Testis (tissue), 3 donors: ENCODE results near the gene PHYKPL. TPM values are rescaled to one million over a fixed set of nuclear protein-coding genes. Genes with fewer than 3 reads are reported as not detected.
"Not testable (repeated sequence)": the region's sequence is repeated elsewhere in the genome, so short reads cannot be mapped to it uniquely, and the experiment has no call there.

Experiments used
- DNase-seq: peaks from one replicate; pipeline ENCODE4 v3.0.0-alpha.2; 2019
- H3K27ac ChIP-seq, 2 donors: fragments of 200-600 bp; sonication (generic); one replicate each; pipeline ENCODE4 v1.5.1; 2019
- H3K27me3 ChIP-seq: fragments of 200-600 bp; sonication (generic); one replicate; pipeline ENCODE4 v1.5.1; 2019
- H3K36me3 ChIP-seq: fragments of 200-600 bp; sonication (generic); one replicate; pipeline ENCODE4 v1.5.1; 2017; ENCODE audit warnings: low read depth; ENCODE audit errors: missing control alignments
- H3K4me1 ChIP-seq: fragments of 200-600 bp; sonication (generic); one replicate; pipeline ENCODE4 v1.5.1; 2019
- H3K4me3 ChIP-seq, 2 donors: fragments of 200-600 bp; sonication (generic); one replicate each; pipeline ENCODE4 v1.5.1; 2017 to 2019
- H3K9me3 ChIP-seq: fragments of 200-600 bp; sonication (generic); one replicate; pipeline ENCODE4 v1.5.1; 2017
- POLR2A ChIP-seq: fragments of 450-650 bp; IDR thresholded peaks from one replicate; pipeline ENCODE4 v1.6.1; 2017; ENCODE audit warnings: antibody characterized with exemption, mild to moderate bottlenecking, moderate library complexity
- WGBS, 2 donors: methylation state at CpG; one replicate each; pipeline ENCODE4 v1.1.5; 2018; 5-methylcytosine and 5-hydroxymethylcytosine counted together
- intact Hi-C: fragments of 100-400 bp; cut with DNase I; formaldehyde crosslinking; loops from one replicate; pipeline ENCODE4 v1.15.1; 2023; ENCODE audit warnings: low total_unique reads
- polyA plus RNA-seq: library from polyadenylated mRNA; stranded (reverse); fragments of 350-450 nt; fragmentation: Illumina TruSeq; extraction: RNeasy Lipid Tissue Mini Kit (QIAGEN cat#74804); gene quantifications from one replicate; pipeline ENCODE4 v1.2.3, GENCODE V29; 2014; ENCODE audit warnings: low read depth, low replicate concordance; ENCODE audit not compliant: insufficient read depth
- total RNA-seq, 2 donors: library from RNA; depleted of rRNA; stranded (reverse); fragments of >200 nt; gene quantifications; one replicate each; pipeline ENCODE4 v1.2.3, GENCODE V29; 2016
- TF ChIP-seq, protein P1 (sequence below), 3 experiments: fragments of 450-650 bp in 2 of 3; fragments of 200-600 bp in 1 of 3; sonication (generic) in 1 of 3; IDR thresholded peaks; one replicate each; pipeline ENCODE4 v1.5.1; 2016 to 2019; ENCODE audit warnings: antibody characterized with exemption in 3 of 3, mild to moderate bottlenecking in 2 of 3, moderate library complexity in 1 of 3

Gene PHYKPL
- total and polyA plus RNA-seq, 3 donors from 2014 or later = 81.7 to 122 (median 121) TPM

DNA sequence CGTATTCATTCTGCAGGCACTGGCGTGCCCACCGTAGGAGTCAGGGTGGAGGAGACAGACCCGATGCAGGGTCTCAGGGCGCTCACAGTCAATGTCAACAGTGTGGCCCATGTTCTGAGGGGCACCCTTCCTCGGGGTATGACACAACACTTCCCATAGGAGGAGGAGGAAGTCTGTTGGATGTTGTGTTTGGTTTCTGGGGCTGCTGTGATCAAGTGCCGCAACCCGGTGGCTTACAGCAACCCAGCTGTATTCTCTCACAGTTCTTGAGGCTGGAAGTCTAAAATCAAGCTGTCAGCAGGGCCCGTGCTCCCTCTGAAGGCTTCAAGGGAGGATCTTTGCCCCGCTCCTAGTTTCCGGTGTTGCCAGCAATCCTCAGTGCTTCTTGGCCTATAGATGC is 33.9 kb downstream of the PHYKPL start:
- Histone ChIP-seq H3K4me3 (no peak overlapping the region), H3K27me3 (no peaks in the 10 kb centered on the region), H3K4me1 (no peaks in the 10 kb centered on the region), H3K36me3 (no peaks in the 10 kb centered on the region), H3K27ac (no peak overlapping the region), H3K9me3 (no peaks in the 10 kb centered on the region)
- DNase-seq = no peak
- TF ChIP-seq, protein P1, sequence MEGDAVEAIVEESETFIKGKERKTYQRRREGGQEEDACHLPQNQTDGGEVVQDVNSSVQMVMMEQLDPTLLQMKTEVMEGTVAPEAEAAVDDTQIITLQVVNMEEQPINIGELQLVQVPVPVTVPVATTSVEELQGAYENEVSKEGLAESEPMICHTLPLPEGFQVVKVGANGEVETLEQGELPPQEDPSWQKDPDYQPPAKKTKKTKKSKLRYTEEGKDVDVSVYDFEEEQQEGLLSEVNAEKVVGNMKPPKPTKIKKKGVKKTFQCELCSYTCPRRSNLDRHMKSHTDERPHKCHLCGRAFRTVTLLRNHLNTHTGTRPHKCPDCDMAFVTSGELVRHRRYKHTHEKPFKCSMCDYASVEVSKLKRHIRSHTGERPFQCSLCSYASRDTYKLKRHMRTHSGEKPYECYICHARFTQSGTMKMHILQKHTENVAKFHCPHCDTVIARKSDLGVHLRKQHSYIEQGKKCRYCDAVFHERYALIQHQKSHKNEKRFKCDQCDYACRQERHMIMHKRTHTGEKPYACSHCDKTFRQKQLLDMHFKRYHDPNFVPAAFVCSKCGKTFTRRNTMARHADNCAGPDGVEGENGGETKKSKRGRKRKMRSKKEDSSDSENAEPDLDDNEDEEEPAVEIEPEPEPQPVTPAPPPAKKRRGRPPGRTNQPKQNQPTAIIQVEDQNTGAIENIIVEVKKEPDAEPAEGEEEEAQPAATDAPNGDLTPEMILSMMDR (IDR thresholded peaks at IDR 0.05) = no peak
- TF ChIP-seq POLR2A = no peak
- 86 to 95% methylated on average over 9 to 11 of the region's 11 CpGs for whole genome bisulfite sequencing, 2 donors
- intact Hi-C loops = no loop called here

DNA sequence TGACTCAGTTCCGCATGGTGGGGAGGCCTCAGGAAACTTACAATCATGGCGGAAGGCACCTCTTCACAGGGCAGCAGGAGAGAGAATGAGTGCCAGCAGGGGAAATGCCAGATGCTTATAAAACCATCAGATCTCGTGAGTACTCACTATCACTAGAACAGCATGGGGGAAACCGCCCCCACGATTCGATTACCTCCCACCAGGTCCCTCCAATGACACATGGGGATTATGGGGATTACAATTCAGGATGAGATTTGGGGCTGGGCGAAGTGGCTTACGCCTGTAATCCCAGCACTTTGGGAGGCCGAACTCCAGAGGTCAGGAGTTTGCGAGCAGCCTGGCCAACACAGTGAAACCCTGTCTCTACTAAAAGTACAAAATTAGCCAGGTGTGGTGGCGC is 34.5 kb downstream of the PHYKPL start:
- H3K4me1 ChIP-seq, H3K27me3 ChIP-seq, H3K4me3 ChIP-seq, intact Hi-C loops, H3K36me3 ChIP-seq, H3K9me3 ChIP-seq, H3K27ac ChIP-seq, DNase-seq: not testable (repeated sequence)
- 78 to 89% methylated on average over 10 to 11 of the region's 11 CpGs for WGBS, 2 donors

DNA sequence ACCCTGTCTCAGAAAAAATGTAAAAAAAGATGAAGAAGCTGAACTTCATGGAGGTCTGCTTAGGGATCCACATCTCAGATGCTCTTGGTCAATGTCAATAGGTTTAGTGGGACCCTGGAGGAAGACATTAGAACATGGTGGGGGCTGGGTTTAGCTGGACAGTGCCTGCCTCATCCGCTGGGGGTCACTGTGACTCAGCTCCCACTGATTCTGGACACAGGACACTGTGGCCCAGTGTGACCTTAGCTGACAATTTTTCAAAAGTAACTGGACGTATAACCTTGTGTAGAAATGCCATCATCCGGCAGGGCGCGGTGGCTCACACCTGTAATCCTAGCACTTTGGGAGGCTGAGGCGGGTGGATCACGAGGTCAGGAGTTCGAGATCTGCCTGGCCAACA is 35.6 kb downstream of the PHYKPL start:
- H3K4me3 ChIP-seq = no peak overlapping the region
- DNase-seq = no peak
- no peak for TF ChIP-seq POLR2A
- TF ChIP-seq, protein P1 (IDR thresholded peaks at IDR 0.05) = no peak
- no peak overlapping the region for H3K27ac ChIP-seq
- intact Hi-C loops = no loop called here
- no peaks in the 10 kb centered on the region for H3K27me3 ChIP-seq
- no peaks in the 10 kb centered on the region for H3K36me3 ChIP-seq
- 83 to 89% methylated on average over 7 to 8 of the region's 8 CpGs for WGBS, 2 donors
- no peaks in the 10 kb centered on the region for H3K4me1 ChIP-seq
- H3K9me3 ChIP-seq = no peaks in the 10 kb centered on the region

DNA sequence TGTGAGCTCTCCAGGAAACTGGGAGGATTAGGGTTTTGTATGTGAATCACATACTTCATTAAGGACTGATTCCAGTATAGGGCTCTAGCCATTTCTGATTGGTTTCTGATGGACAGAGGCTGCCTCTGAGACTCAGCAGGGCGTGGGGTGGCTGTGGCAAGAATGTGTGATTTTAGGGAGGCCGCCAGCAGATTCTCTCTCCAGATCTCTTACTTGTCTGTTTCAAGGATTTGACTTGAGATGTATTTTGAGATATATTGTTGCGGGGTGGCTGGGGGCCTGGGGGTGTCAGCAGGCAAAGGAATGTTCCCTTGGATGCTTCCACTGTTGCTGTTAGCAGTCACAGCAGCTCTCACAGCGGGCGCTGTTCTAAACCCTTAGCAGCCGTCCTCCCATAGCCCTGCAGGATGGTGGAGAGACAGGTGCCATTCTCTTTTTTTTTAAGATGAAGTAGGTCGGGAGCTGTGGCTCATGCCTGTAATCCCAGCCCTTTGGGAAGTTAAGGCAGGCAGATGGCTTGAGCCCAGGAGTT is 36.3 kb downstream of the PHYKPL start:
- intact Hi-C loops = no loop called here
- no peak overlapping the region for H3K4me3 ChIP-seq
- WGBS, 2 donors = 88 to 89% methylated on average over 7 of the region's 7 CpGs
- DNase-seq = no peak
- no peaks in the 10 kb centered on the region for H3K4me1 ChIP-seq
- no peaks in the 10 kb centered on the region for H3K36me3 ChIP-seq
- H3K27me3 ChIP-seq = no peaks in the 10 kb centered on the region
- H3K27ac ChIP-seq = no peak overlapping the region
- no peaks in the 10 kb centered on the region for H3K9me3 ChIP-seq
- TF ChIP-seq POLR2A = no peak
- TF ChIP-seq, protein P1 (IDR thresholded peaks at IDR 0.05) = no peak

DNA sequence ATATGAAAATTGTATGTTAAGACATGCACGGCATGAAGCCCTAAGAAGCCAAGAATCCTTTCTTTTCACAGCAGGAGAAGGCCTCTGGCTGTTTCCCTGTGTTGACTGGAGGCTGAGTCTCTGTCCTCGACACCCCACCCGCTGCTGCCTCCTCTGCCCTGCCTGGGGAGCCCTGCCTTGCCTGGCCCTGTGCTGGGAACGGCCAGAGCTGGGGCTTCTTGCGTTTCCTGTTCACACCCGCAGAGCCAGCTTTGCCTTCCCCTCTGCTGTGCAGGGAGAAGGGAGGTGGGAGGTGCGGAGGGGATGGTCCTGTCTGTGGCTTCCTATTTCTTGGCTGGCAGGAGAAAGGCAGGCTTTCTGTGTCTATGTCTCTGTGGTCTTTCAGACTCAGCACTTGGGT is 38.6 kb downstream of the PHYKPL start:
- no peaks in the 10 kb centered on the region for H3K4me1 ChIP-seq
- H3K27ac ChIP-seq = no peak overlapping the region
- WGBS, 2 donors = 52 to 58% methylated on average over 6 to 7 of the region's 7 CpGs
- no peaks in the 10 kb centered on the region for H3K27me3 ChIP-seq
- no peak for DNase-seq
- H3K9me3 ChIP-seq = no peaks in the 10 kb centered on the region
- intact Hi-C loops = no loop called here
- no peak overlapping the region for H3K4me3 ChIP-seq
- H3K36me3 ChIP-seq = no peaks in the 10 kb centered on the region
- TF ChIP-seq POLR2A = no peak
- TF ChIP-seq, protein P1 (IDR thresholded peaks at IDR 0.05) = no peak
